ENCODE measurements around the gene PCDHB8.

DNA sequence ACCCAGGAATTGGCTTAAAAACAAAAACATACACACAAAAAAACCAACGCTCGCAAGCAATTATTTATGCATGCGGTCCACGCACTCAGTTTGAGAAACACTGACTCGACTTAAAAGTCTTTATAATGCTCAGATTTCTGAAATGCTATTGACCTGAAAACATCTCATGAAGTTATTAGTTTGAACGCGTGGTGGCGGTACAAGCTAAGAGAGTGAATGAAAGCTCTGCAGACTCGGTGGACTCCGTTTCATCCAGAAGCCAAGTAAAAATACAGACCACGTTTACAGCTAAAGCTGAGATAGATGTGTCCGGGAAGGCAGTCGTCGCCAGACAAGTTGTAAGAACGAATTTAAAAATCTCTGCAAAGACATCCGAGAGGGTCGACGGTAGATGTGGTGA lies 27.8 kb upstream of the PCDHB8 start, which contains the start of gene PCDHB6:
- TF ChIP-seq POLR2A (IDR thresholded peaks at IDR 0.05), result no peak
- TF ChIP-seq, protein P1, sequence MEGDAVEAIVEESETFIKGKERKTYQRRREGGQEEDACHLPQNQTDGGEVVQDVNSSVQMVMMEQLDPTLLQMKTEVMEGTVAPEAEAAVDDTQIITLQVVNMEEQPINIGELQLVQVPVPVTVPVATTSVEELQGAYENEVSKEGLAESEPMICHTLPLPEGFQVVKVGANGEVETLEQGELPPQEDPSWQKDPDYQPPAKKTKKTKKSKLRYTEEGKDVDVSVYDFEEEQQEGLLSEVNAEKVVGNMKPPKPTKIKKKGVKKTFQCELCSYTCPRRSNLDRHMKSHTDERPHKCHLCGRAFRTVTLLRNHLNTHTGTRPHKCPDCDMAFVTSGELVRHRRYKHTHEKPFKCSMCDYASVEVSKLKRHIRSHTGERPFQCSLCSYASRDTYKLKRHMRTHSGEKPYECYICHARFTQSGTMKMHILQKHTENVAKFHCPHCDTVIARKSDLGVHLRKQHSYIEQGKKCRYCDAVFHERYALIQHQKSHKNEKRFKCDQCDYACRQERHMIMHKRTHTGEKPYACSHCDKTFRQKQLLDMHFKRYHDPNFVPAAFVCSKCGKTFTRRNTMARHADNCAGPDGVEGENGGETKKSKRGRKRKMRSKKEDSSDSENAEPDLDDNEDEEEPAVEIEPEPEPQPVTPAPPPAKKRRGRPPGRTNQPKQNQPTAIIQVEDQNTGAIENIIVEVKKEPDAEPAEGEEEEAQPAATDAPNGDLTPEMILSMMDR (IDR thresholded peaks at IDR 0.05 in 4 of 5, conservative IDR thresholded peaks at IDR 0.05 in 1 of 5), result no peak

All from gastrocnemius medialis (tissue), 4 donors.